T-helper 22 cell (primary cell): Measurements from ENCODE around the gene SLC22A7.
"Not testable (repeated sequence)": the region's sequence is repeated elsewhere in the genome, so short reads cannot be mapped to it uniquely, and the experiment has no call there.

ENCODE experiments used
- DNase-seq: peaks from one replicate; pipeline ENCODE4 v3.0.0-alpha.2; 2020; ENCODE audit warnings: low read depth

SLC22A7 gene

GRCh38 chr6:43336382-43336781, 38.3 kb downstream of the SLC22A7 start:
- no peak for DNase-seq

DNA sequence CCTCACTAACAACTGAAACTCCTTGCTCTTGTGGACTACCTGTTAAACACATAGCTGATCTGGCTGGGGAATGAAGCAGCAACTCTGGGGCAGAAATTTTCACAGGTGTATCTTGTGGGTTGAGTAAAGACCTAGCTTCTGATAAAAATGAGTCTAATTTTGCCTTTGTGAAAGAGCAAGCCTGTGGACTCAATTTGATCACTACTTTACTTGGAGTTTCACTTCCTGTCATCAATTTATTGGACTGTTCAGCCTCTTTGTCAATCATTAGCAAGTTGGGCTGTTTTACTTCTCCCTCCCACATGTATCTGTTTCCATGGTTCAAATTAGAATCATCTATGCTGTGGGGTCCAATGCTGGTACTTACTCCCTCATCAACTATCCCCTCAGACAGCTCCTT, 40.2 kb downstream of the SLC22A7 start:
- no peak for DNase-seq

- no peak for DNase-seq
Observed at GRCh38 chr6:43339168-43339567, 41.1 kb downstream of the SLC22A7 start.

DNA sequence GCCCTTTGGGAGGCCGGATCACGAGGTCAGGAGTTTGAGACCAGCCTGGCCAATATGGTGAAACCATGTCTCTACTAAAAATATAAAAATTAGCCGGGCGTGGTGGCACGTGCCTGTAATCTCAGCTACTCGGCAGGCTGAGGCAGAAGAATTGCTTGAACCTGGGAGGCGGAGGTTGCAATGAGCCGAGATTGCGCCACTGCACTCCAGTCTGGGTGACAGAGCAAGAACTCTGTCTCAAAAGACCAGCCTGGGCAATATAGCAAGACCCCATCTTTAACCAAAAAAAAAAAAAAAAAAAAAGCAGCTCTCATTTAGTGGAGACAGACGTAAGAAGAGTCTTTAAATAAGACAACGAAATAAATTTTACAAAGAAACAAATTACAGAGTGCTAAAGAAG, 48.2 kb downstream of the SLC22A7 start:
- DNase-seq, result not testable (repeated sequence)

- no peak for DNase-seq
Observed at GRCh38 chr6:43347021-43347420, 49.0 kb downstream of the SLC22A7 start.

DNA sequence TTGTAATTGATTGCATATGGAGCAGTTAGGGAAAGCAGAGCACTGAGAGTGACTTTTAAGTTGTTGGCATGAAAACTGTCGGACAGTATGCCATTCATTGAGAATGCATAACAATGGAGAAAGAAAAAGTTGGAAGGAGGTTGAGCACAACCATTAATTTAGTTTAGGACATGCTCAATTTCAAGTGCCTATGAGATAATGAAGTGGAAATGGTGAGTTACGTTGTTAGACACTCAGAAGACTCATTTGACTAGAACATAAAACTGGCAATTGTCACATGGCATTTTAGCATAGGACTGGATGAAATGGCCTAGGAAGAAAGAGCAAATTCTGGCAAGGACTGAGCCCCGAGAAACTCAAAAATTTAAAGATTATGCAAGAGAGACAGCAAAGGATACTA, 49.4 kb downstream of the SLC22A7 start:
- no peak for DNase-seq

DNA sequence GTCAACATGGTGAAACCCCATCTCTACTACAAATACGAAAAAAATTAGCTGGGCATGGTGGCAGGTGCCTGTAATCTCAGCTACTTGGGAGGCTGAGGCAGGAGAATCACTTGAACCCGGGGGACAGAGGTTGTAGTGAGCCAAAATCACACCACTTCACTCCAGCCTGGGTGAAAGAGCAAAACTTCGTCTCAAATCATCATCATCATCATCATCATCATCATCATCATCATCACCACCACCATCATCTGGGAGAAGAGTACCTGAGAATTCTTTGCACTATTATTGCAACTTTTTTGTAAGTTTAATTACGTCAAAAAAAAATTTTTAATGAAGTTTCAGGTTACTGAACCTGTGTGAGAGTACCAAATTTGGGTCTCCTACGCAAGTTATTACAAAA, 53.9 kb downstream of the SLC22A7 start:
- DNase-seq, result not testable (repeated sequence)
